ENCODE measurements around the gene GFOD1. TPM values are rescaled to one million over a fixed set of nuclear protein-coding genes. Genes with fewer than 3 reads are reported as not detected.
"Not testable (repeated sequence)": the region's sequence is repeated elsewhere in the genome, so short reads cannot be mapped to it uniquely, and the experiment has no call there.

The GFOD1 gene
- total RNA-seq, 4 donors from 2014 or later: 12.2 to 78.2 (median 45.7) TPM

DNA sequence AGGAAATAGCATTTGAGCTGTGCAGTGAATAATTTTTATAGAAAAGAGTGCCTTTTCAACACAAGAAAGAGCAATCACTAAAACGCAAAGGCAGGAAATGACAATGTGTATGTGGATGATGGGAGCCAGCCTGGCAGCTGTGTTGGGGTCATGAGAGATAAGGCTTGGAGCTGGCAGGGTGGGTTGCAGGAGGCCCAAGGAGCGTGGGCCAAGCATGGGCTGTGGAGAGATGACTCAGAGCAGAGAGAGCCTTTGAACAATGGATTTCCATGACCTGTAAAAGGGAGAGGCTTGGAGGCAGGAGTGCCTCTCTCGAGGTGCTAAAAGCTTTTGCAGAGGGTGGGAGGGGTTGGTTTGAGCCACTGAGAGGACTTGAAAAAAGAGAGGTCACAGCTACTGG lies 152.4 kb downstream of the GFOD1 start:
- DNase-seq (ENCODE audit: low spot score) (no peak), ATAC-seq (ENCODE audit: low FRiP score) (no peak)
- TF ChIP-seq, protein P1, sequence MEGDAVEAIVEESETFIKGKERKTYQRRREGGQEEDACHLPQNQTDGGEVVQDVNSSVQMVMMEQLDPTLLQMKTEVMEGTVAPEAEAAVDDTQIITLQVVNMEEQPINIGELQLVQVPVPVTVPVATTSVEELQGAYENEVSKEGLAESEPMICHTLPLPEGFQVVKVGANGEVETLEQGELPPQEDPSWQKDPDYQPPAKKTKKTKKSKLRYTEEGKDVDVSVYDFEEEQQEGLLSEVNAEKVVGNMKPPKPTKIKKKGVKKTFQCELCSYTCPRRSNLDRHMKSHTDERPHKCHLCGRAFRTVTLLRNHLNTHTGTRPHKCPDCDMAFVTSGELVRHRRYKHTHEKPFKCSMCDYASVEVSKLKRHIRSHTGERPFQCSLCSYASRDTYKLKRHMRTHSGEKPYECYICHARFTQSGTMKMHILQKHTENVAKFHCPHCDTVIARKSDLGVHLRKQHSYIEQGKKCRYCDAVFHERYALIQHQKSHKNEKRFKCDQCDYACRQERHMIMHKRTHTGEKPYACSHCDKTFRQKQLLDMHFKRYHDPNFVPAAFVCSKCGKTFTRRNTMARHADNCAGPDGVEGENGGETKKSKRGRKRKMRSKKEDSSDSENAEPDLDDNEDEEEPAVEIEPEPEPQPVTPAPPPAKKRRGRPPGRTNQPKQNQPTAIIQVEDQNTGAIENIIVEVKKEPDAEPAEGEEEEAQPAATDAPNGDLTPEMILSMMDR (IDR thresholded peaks at IDR 0.05): no peak

DNA sequence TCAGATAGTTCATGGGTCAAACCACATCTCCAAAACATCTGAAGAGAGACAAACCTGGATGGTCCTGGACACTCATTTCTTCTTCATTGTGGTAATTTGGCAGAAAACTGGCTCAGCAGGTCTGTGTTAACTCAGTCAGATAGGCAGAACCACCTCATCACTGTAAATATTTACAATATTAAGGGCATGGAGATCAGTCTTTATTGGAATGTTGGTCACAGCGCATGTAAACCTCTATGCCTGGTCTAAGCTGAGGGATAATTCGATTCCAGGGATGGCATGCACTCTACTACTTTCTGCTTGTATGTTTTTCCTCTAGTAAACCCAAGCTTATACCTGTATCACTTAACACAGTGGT lies 155.1 kb downstream of the GFOD1 start:
- ATAC-seq (ENCODE audit: low FRiP score) (no peak), DNase-seq (ENCODE audit: low spot score) (no peak)
- TF ChIP-seq, protein P1 (IDR thresholded peaks at IDR 0.05): no peak

DNA sequence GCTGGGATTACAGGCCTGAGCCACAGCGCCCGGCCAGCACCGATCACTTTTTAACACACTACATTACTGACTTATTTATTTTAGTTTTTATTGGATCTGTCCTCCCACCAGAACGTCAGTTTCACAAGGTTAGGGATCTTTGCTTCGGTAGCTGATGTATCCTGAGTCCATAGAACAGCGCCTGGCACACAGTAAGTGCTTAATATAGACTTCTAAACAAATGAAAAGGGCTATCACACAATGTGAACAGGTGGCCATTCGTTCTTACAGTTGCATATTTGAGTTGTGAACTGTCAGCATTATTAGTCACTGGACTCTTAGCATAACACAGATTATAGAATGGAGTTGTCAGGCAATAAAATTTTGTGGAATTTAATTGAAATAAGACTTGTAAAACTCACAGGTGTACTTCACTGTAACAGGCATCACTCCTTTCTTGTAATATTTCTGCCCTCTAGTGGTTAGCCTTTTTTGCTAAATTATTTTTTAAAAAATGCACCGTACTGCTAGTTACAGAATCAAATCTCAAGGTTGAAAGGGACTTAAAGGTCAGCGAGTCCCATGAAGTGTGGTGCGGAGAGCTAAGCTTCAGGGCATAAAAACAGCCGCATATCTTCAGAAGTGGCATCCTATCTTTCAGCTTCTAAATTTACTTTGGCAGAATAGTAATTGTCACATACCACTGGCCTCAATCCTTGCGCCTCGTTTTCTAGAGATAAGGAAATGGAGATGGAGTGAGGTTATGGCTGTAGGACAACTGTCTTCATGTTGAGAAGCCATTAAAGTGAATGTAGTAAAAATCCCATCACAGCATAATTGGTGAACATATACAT lies 155.7 kb downstream of the GFOD1 start:
- TF ChIP-seq, protein P1 (IDR thresholded peaks at IDR 0.05): no peak
- ATAC-seq (ENCODE audit: low FRiP score): no peak
- no peak for DNase-seq (ENCODE audit: low spot score)

DNA sequence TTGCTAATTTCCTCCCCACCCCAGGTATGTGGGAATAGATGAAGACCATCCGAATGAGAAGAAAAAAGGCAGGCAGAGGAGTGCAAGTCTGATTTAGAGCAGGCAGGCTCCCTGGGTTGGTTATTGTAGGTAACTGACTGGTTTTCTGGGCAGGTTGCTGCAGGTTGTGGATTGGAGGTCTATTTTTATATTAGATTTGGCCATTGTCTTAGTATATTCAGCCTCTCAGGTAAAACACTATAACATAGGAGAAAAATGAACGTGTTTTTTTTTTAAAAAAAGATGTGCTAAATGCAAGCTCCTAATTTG lies 158.6 kb downstream of the GFOD1 start:
- DNase-seq (ENCODE audit: low spot score) (no peak), ATAC-seq (ENCODE audit: low FRiP score) (no peak)
- TF ChIP-seq, protein P1 (IDR thresholded peaks at IDR 0.05): no peak

DNA sequence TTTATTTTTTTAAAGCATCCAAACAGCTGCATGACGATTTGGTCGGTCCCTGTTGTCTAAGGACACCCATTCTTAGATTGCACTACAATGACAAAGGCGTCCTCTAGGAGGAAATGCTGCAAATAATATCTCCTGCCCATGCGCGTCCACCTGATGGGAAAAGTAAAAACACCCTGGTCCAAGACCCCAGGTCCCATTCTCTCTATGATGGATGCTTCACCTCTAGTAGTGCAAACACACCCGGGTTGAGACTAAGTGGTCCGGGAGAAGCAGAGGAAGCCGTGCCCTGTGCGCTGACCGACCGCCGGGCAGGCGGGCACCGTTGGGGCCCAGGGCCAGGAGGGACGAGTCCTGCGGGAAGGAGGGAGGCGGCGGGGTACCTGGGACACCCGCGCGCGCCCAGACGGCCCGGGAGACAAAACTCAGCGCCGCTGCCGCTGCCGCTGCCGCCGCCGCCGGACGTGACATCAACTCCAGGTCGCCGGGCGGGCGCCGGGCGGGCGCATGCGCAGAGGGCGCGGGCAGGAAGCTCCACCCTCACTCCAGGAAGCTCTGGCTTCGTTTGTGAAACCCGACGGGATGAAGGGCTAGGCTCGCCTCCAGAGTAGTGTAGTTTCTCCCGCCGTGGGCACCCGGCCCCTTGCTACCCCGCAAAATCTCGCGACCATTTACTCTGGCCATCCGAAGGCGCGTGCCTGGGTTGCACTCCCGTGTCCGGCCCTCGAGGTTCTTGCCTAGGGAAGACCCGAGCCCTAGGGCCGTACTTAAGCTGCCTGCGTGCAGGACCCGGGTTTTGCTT lies 159.1 kb downstream of the GFOD1 start, which contains the start of gene TBC1D7:
Gene TBC1D7 (minus strand): TSS at position 462 of the 799 bp plus-strand sequence. CDS start 1,639 bp downstream, outside the sequence.
- TF ChIP-seq, protein P1 (IDR thresholded peaks at IDR 0.05): no peak
- ATAC-seq (ENCODE audit: low FRiP score): peak; percentile 96
- DNase-seq (ENCODE audit: low spot score): peak; percentile 74

DNA sequence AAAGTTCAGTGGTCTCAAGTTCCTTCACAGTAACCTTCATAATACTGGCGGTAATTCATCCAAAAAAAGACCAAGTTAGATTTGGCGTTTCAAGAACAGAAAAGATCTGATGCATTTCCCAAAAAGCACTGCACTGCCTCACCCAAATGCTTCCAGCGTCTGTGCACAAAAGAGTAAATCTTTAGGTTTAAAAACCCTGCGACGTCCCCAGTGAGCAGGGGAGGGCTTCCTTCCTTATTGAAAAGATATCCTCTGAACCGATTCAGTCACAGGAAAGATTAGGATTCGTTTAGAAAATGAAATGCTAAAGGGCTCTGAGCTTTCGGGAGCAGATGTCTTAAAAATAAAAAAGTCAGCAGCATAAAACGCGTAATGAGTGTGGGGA lies 159.7 kb downstream of the GFOD1 start:
- ATAC-seq (ENCODE audit: low FRiP score) (no peak), DNase-seq (ENCODE audit: low spot score) (no peak)
- TF ChIP-seq, protein P1 (IDR thresholded peaks at IDR 0.05): no peak

DNA sequence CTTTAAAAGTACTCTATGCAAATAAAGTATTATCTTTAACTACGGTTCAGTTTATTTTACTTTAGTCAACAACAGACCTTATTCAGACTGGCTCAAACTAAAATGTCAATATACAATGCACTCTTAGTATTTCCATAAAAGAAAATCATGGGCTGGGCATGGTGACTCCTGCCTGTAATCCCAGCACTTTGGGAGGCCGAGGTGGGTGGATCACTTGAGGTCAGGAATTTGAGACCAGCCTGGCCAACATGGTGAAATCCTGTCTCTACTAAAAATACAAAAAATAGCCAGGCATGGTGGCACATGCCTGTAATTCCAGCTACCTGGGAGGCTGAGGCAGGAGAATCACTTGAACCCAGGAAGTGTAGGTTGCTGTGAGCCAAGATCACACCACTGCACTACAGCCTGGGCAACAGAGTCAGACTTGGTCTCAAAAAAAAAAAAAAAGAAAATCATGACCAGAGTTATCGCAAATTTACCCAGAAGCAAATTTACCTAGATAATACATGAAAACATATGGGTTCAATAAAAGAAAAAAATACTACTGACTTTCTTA lies 161.3 kb downstream of the GFOD1 start:
- not testable (repeated sequence) for ATAC-seq (ENCODE audit: low FRiP score); DNase-seq (ENCODE audit: low spot score)

Data from omental fat pad (tissue), 4 donors.